HG02970 (cell line): ENCODE results near the gene MAGI2.
"Not testable (repeated sequence)": the region's sequence is repeated elsewhere in the genome, so short reads cannot be mapped to it uniquely, and the experiment has no call there.

ENCODE experiments used
- ATAC-seq: cut with Tn5 transposase; IDR thresholded peaks from one replicate; pipeline ENCODE4 v1.9.1; 2021; ENCODE audit warnings: mild to moderate bottlenecking, moderate library complexity, moderate number of reproducible peaks; ENCODE audit not compliant: unreplicated experiment, low FRiP score

The MAGI2 gene

DNA sequence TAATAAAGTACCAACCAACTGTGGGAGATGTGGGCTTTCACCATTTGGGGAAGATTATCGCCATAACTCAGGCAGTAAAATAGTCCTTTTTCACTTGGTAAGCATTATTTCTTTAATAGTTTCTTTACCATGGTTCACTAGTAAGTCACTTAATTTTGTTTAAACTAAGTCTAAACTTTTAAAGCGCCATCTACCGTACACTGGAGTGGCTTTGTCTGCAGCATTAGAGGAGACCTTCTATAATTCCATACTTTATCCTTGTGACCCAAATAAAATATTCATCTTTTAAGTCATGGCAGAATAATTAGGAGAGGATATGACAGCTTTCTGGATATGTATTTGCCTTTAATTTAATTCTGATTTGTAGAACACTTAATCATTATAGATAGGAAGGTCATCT is 468.0 kb downstream of the MAGI2 start:
- no peak for ATAC-seq

DNA sequence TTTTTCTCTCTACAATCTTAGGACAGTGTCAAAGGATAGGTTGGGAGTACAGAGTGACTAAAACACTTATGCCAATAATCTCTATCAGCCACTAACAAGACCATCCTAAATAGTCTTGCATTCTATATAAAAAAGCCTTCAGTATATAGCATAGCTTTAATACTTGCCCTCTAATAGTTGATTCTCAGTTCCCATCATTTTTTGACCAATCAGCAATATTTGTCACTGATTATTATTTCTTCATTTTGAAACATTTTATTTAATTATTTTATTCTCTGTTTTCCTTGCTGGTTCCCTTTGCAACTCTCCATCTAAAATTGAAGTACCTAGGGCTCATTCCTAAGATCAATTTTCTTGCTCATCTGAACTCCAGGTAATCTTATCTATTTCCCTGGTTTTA is 470.0 kb downstream of the MAGI2 start:
- no peak for ATAC-seq

DNA sequence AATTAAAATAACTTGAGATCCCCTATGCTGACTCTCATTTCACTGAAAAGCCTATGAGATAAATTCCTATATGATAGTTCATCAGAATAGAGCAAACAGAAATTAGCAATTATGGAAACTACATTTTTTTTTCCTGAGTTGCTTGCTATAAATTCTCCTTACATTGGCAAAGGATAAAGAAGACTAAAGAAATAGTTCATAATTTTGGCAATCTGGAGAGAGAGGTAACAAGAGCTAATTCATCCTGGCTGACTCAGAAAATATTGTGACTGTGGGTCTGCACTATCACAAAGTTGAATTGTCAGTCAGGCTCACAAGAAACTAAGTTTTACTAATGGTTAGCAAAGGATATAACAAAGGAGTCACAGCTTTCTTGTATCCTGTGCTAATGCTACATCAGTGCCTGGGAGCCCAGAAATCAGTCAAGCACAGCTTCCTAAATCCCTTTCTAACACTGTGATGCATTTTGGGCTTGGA is 483.0 kb downstream of the MAGI2 start:
- ATAC-seq = no peak

DNA sequence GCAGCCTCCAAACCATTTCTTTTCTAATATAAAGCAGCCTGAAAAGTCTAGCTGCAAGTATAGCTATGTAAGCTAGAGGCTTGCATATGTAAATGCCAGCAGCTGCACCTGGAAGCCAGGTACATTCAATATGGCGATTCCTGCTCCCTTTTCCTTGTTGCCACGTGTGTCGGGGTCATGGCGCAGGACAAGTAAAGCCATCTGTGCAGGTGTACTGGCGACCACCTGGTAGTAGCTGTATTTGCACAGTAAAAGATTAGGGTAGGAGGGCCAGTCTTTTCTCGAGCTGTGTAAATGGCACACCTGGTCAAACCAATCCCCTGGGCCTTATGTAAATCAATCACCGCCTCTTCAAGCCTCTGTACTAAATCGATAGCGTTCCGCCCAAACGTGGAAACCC is 484.5 kb downstream of the MAGI2 start:
- ATAC-seq = no peak

- ATAC-seq = not testable (repeated sequence)
Measured at GRCh38 chr7:78967561-78967960, 485.9 kb downstream of the MAGI2 start.

DNA sequence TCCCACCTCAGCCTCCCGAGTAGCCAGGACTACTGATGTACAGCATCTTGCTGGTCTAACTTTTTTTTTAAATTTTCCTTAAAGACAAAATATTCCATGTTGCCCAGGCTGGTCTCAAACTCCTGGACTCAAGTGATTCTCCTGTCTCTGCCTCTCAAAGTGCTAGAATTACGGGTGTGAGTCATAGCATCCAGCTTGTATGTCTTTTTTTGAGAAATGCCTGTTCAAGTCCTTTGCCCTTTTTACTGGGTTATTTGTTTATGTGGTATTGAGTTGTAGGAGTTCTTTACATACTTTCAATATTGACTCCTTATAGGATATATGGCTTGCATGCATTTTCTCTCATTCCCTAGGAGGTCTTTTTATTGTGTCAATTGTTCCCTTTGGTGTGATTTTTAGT is 486.4 kb downstream of the MAGI2 start:
- no peak for ATAC-seq

DNA sequence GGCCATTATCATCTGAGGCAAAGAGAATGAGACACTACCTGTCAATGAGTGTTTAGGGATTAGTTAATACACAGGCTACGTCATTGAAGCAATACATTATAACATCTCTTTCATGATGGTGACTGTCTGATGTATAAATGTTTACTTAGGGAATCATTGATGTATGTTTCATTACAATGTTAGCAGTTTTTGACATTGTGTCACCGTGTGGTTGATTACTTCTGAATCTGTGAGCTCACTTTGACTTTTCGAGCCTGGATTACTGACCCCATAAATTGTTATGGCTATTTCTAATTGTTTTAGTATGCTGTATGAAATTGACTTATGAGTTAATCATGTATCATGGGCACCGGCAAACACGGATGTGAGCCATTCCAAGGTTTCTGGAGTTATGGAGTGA is 494.0 kb downstream of the MAGI2 start:
- no peak for ATAC-seq

DNA sequence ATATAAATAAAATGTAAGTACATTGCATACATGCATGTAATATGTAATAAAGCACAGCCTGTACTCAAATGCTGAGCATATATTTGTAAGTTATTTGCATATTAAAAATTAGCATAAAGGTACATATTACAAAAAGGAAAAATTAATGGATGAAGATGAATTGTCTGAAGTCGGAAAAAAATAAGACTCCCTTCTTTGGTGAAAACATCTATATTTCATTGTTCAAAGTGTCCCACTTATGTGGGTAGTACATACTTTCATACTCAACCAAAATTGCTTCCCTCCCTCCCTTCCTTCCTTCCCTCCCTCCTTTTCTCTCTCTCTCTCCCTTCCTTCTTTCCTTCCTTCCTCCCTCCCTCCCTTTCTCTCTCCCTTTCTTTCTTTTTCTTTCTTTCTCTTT is 498.1 kb downstream of the MAGI2 start:
- ATAC-seq = no peak

GRCh38 chr7:78953726-78954363 is 499.6 kb downstream of the MAGI2 start:
- ATAC-seq = no peak

DNA sequence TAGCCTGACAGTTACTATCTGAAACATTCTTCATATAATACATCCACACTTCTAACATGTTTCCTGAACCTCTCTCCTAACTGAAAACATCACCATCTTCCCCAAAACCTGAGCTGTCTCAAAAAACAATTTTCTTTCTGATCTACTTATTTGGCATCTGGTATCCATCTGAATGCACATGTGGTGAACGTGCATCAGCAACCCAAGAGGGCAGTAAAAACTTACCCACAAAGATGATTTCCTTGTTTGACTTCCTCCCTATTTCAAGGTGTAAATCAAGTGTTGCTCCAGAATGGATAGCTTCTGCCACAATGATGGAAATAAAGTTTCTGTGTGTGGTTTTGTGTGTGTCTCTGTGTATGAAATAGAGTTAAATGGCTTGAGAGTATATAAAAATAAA is 500.4 kb downstream of the MAGI2 start:
- no peak for ATAC-seq

DNA sequence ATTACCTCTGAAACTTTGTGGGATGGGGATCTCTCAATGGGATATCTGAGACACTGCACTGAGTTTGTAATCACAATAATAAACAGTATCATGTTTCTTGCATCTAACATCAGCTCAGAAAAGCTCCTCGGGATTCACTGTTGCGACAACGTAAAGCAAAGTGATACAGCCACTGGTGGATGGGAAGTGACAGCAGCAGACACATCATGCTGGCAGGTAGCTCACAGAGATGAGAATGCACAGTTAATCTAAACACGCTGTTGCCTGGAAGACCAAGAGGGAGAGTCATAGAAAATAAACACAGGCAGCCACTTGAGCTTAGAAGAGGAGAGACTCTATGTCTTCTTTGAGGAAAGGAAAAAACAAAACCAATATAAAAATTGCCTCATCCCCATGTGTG is 513.8 kb downstream of the MAGI2 start:
- no peak for ATAC-seq

DNA sequence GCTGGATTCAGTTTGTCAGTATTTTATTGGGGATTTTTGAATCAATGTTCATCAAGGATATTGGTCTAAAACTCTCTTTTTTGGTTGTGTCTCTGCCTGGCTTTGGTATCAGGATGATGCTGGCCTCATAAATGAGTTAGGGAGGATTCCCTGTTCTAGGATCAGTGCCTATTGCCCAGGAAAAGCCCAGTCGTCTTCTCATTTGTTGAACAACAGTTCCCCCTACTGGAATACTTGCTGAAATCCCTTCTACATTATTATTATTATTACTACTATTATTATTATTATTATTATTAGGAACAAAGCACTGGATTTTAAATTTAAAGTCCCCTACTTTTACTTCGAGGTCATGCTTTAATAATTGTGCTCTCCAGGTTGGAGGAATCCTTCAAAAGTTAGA is 528.9 kb downstream of the MAGI2 start:
- ATAC-seq = no peak

GRCh38 chr7:78912781-78913180 is 540.7 kb downstream of the MAGI2 start:
- ATAC-seq = no peak

GRCh38 chr7:78906735-78907134 is 546.7 kb downstream of the MAGI2 start:
- ATAC-seq = no peak

GRCh38 chr7:78905436-78905835 is 548.0 kb downstream of the MAGI2 start:
- no peak for ATAC-seq

DNA sequence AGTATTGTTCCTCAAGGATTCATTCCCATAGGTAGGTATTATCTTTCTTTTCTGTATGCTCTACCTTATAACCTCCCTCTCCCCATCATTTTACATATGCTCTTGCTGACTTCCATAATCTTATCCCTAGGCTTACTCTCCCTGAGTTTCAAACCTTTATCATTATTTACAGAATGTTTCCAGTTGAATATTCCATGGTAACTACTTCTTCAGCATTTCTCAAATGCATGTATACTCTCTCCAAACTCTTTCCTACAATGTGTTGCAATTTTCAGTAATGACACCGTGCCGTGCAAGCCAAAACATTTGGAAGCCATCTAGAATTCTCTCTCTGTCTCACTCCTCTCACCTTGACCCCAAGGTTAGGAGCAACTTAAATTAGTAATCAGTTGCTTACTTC is 548.5 kb downstream of the MAGI2 start:
- no peak for ATAC-seq

DNA sequence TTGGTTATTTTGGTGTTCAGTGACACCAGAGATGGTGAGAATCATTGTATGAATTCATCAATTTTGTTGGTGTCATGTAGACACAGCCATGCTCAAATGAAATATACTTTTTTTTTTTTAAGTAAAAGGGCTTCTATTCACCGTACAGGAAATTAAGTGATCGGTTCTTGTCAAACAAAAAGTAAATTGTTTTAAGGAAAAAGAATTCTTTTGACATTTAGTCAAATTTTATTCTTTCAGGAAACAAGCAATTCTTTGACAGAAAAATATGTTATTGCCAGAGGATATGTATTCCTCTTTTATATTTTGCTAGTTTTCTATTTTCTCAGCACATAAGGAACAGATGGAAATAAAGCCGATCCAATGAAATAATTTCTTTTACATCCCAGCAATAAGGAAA is 551.9 kb downstream of the MAGI2 start:
- ATAC-seq = no peak

- no peak for ATAC-seq
Measured at GRCh38 chr7:78900806-78901205, 552.7 kb downstream of the MAGI2 start.

DNA sequence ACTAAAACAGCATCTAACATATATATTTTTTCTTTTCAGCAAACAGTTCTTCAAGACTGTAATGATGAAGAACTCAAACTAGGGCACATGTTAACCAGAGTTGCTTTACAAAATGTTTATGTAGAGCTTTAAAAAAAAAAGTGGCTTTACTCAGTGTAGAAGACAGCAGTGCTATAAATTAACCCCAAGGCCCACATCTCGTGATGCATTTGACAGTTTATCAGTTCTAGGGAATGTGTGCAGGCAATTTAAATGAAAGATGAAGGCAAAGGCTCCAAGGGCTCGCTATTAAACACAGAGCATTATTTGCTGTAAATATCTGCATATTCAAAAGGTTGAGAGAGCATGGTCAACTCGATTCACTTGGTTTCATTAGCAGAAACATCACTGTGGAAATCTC is 558.1 kb downstream of the MAGI2 start:
- ATAC-seq = no peak

DNA sequence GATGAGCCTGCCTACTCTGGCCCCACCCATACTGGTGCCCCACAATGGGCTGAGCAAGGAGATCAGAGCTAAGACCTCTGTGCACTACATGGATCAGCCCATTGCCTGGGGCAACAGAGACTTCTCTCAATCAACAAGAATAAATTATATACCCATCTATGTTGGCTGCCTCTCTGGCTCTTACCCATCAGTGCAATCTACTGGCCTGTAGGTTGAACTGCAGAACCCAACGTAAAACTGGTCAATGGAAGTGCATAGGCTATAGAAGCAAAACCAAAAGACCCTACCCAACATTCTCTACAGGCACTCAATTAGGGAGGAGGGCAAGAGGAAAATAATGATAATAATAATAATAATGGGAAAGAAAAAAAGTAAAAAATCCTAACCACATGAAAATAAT is 574.3 kb downstream of the MAGI2 start:
- ATAC-seq = no peak

GRCh38 chr7:78873117-78873516 is 580.4 kb downstream of the MAGI2 start:
- no peak for ATAC-seq

- ATAC-seq = no peak
Measured at GRCh38 chr7:78864339-78864738, 589.1 kb downstream of the MAGI2 start.

DNA sequence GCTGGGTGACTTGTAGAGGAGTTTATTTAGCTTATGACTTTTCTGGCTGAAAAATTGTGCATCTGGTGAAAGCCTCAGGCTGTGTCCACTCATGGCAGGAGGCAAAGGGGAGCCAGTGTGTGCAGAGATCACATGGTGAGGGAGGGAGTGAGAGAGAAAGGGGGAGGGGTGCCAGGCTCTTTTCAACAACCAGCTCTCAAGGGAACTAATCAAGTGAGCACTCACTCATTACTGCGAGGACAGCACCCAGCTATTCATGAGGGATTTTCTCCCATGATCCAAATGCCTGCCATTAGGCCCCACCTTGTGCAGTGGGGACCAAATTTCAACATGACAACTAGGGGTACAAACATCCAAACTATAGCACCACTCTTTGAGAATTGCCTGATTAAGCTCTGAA is 590.2 kb downstream of the MAGI2 start:
- ATAC-seq = no peak
